H9 (cell line): ENCODE data around the gene LAMB4. TPM values are rescaled to one million over a fixed set of nuclear protein-coding genes. Genes with fewer than 3 reads are reported as not detected.

ENCODE experiments used
- DNase-seq: peaks from one replicate; pipeline ENCODE4 v3.0.0-alpha.2; 2017
- H2AFZ ChIP-seq: one replicate; pipeline ENCODE4 v1.6.1; 2013; ENCODE audit warnings: mild to moderate bottlenecking, low read length, control low read depth, moderate library complexity
- H2AK5ac ChIP-seq: 2 replicates; pipeline ENCODE4 v1.6.1; 2013; ENCODE audit warnings: low read length, control low read depth, mixed read lengths; ENCODE audit not compliant: insufficient read length
- H2BK120ac ChIP-seq: one replicate; pipeline ENCODE4 v1.6.1; 2013; ENCODE audit warnings: low read depth, mild to moderate bottlenecking, low read length, control low read depth, inconsistent platforms; ENCODE audit not compliant: poor library complexity, severe bottlenecking
- H2BK12ac ChIP-seq: 2 replicates; pipeline ENCODE4 v1.6.1; 2013; ENCODE audit warnings: low read length, control low read depth, mixed read lengths, low read depth; ENCODE audit not compliant: insufficient read length
- H2BK15ac ChIP-seq: 2 replicates; pipeline ENCODE4 v1.6.1; 2013; ENCODE audit warnings: low read depth, low read length, control low read depth
- H2BK20ac ChIP-seq: one replicate; pipeline ENCODE4 v1.6.1; 2013; ENCODE audit warnings: low read depth, mild to moderate bottlenecking, low read length, control low read depth, inconsistent platforms; ENCODE audit not compliant: poor library complexity, severe bottlenecking
- H2BK5ac ChIP-seq: 2 replicates; pipeline ENCODE4 v1.6.1; 2013; ENCODE audit warnings: low read length, control low read depth, mixed read lengths; ENCODE audit not compliant: insufficient read length
- H3K14ac ChIP-seq: 2 replicates; pipeline ENCODE4 v1.6.1; 2013; ENCODE audit warnings: low read length, control low read depth; ENCODE audit not compliant: insufficient read depth
- H3K18ac ChIP-seq: 2 replicates; pipeline ENCODE4 v1.6.1; 2013; ENCODE audit warnings: low read depth, mild to moderate bottlenecking, mixed read lengths, low read length, control low read depth; ENCODE audit not compliant: insufficient read length
- H3K23ac ChIP-seq: 2 replicates; pipeline ENCODE4 v1.6.1; 2013; ENCODE audit warnings: low read length, control low read depth, mixed read lengths, low read depth; ENCODE audit not compliant: insufficient read length
- H3K23me2 ChIP-seq: 2 replicates; pipeline ENCODE4 v1.6.1; 2013; ENCODE audit warnings: low read depth, mild to moderate bottlenecking, mixed read lengths, low read length, control low read depth; ENCODE audit not compliant: insufficient read length, poor library complexity, severe bottlenecking
- H3K27ac ChIP-seq: 2 replicates; pipeline ENCODE4 v1.5.1; 2013; ENCODE audit warnings: low read length, control low read depth, mixed read lengths, low read depth; ENCODE audit not compliant: insufficient read length
- H3K27me3 ChIP-seq: 2 replicates; pipeline ENCODE4 v1.6.1; 2013; ENCODE audit warnings: low read length, control low read depth, inconsistent platforms; ENCODE audit not compliant: insufficient read depth
- H3K4ac ChIP-seq: 2 replicates; pipeline ENCODE4 v1.6.1; 2013; ENCODE audit warnings: low read depth, mild to moderate bottlenecking, control low read depth, inconsistent platforms, low read length, moderate library complexity
- H3K4me1 ChIP-seq: 2 replicates; pipeline ENCODE4 v1.6.1; 2013; ENCODE audit warnings: low read length, control low read depth, inconsistent platforms; ENCODE audit not compliant: insufficient read depth
- H3K4me2 ChIP-seq: 2 replicates; pipeline ENCODE4 v1.6.1; 2013; ENCODE audit warnings: low read length, control low read depth, mixed read lengths; ENCODE audit not compliant: insufficient read length, insufficient read depth
- H3K56ac ChIP-seq: 2 replicates; pipeline ENCODE4 v1.6.1; 2013; ENCODE audit warnings: low read depth, mild to moderate bottlenecking, mixed read lengths, low read length, control low read depth; ENCODE audit not compliant: insufficient read length
- H3K79me1 ChIP-seq: 2 replicates; pipeline ENCODE4 v1.6.1; 2013; ENCODE audit warnings: low read depth, mild to moderate bottlenecking, moderate library complexity, low read length, control low read depth, inconsistent platforms; ENCODE audit not compliant: insufficient read depth, poor library complexity, severe bottlenecking
- H3K79me2 ChIP-seq: 2 replicates; pipeline ENCODE4 v1.6.1; 2013; ENCODE audit warnings: low read length, control low read depth, inconsistent platforms; ENCODE audit not compliant: insufficient read depth
- H3K9ac ChIP-seq: 2 replicates; pipeline ENCODE4 v1.6.1; 2013; ENCODE audit warnings: low read length, control low read depth, mixed read lengths; ENCODE audit not compliant: insufficient read length; ENCODE audit errors: extremely low read depth
- H3K9me3 ChIP-seq: one replicate; pipeline ENCODE4 v1.6.1; 2013; ENCODE audit warnings: low read depth, low read length, inconsistent platforms; ENCODE audit not compliant: control insufficient read depth
- H3T11ph ChIP-seq: one replicate; pipeline ENCODE4 v1.6.1; 2013; ENCODE audit warnings: mild to moderate bottlenecking, low read length, control low read depth, inconsistent platforms
- H4K20me1 ChIP-seq: one replicate; pipeline ENCODE4 v1.6.1; 2013; ENCODE audit not compliant: control insufficient read depth, insufficient read length, insufficient read depth
- H4K5ac ChIP-seq: 2 replicates; pipeline ENCODE4 v1.6.1; 2013; ENCODE audit warnings: low read depth, mild to moderate bottlenecking, mixed read lengths, low read length, control low read depth; ENCODE audit not compliant: insufficient read length
- H4K8ac ChIP-seq: replicated peaks from 2 replicates; pipeline ENCODE4 v1.6.1; 2013; ENCODE audit warnings: low read length, control low read depth, mixed read lengths, low read depth; ENCODE audit not compliant: insufficient read length
- H4K91ac ChIP-seq: 2 replicates; pipeline ENCODE4 v1.6.1; 2013; ENCODE audit warnings: low read depth, mild to moderate bottlenecking, moderate library complexity, mixed read lengths, low read length, control low read depth; ENCODE audit not compliant: insufficient read length
- H3K27ac Mint-ChIP-seq, 3 experiments: 2 replicates in 2 of 3; 3 replicates in 1 of 3; pipeline ENCODE4 v1.8.0; 2020 to 2021; ENCODE audit warnings: mixed read lengths in 3 of 3, mild to moderate bottlenecking in 1 of 3, moderate library complexity in 1 of 3
- H3K27me3 Mint-ChIP-seq: 2 replicates; pipeline ENCODE4 v1.8.0; 2021; ENCODE audit warnings: low read depth, mild to moderate bottlenecking, moderate library complexity, mixed read lengths
- H3K36me3 Mint-ChIP-seq, 3 experiments: 2 replicates in 2 of 3; 3 replicates in 1 of 3; pipeline ENCODE4 v1.8.0; 2020 to 2021; ENCODE audit warnings: low read depth in 3 of 3, mixed read lengths in 3 of 3; ENCODE audit not compliant: insufficient read depth in 1 of 3
- H3K4me1 Mint-ChIP-seq, 2 experiments: 2 replicates each; pipeline ENCODE4 v1.8.0; 2020; ENCODE audit warnings: mixed read lengths in 2 of 2
- H3K4me3 Mint-ChIP-seq, 2 experiments: 2 replicates in 1 of 2; 3 replicates in 1 of 2; pipeline ENCODE4 v1.8.0; 2020 to 2021; ENCODE audit warnings: mild to moderate bottlenecking in 2 of 2, mixed read lengths in 2 of 2, moderate library complexity in 1 of 2
- H3K9me3 Mint-ChIP-seq, 2 experiments: 2 replicates in 1 of 2; 3 replicates in 1 of 2; pipeline ENCODE4 v1.8.0; 2020; ENCODE audit warnings: mild to moderate bottlenecking in 2 of 2, mixed read lengths in 2 of 2, moderate library complexity in 1 of 2
- CTCF ChIP-seq: fragments of 200-600 bp; sonication (generic); conservative IDR thresholded peaks from 3 replicates; pipeline ENCODE4 v1.8.0; 2021; ENCODE audit warnings: antibody characterized with exemption, mild to moderate bottlenecking
- WGBS: extraction: QIAGEN DNeasy Blood & Tissue Kit; methylation state at CpG from one replicate; pipeline ENCODE4 v1.1.7; 2013; ENCODE audit warnings: missing lambda C conversion rate, low lambda C conversion rate, mixed read lengths; ENCODE audit not compliant: insufficient read length; ENCODE audit errors: extremely low coverage; 5-methylcytosine and 5-hydroxymethylcytosine counted together
- total RNA-seq: library from RNA; stranded (reverse); gene quantifications from 2 replicates; pipeline ENCODE4 v1.2.1, GENCODE V29; 2021

Gene LAMB4
- total RNA-seq, 1 experiment from 2014 or later, result not detected

- no peaks in the 10 kb centered on the region for H3K4me1 ChIP-seq
- no peak overlapping the region for H3K4me2 ChIP-seq
- H2BK12ac ChIP-seq, result no peak overlapping the region
- H2AFZ ChIP-seq, result no peak overlapping the region
- no peak overlapping the region for H4K91ac ChIP-seq
- H3K27me3 ChIP-seq, result no peaks in the 10 kb centered on the region
- no peaks in the 10 kb centered on the region for H3K79me1 ChIP-seq
- Mint-ChIP-seq H3K9me3 (peaks cover 3 to 4% of the 10 kb centered on the region in 2 experiments; a peak in 3 of 5 replicates), H3K27me3 (0 out of 2 replicates have a peak, but pooled peaks cover 3% of the 10 kb centered on the region), H3K4me1 (peaks cover 2 to 3% of the 10 kb centered on the region in 2 experiments; a peak in 1 of 4 replicates), H3K27ac (no peak overlapping the region), H3K4me3 (no peak overlapping the region), H3K36me3 (no peaks in the 10 kb centered on the region)
- WGBS, result no CpG with 5 or more reads among the region's 4 CpGs
- no peak overlapping the region for H2BK15ac ChIP-seq
- no peak overlapping the region for H3T11ph ChIP-seq
- H3K9me3 ChIP-seq, result no peaks in the 10 kb centered on the region
- no peak overlapping the region for H3K18ac ChIP-seq
- DNase-seq, result no peak
- no peak overlapping the region for H3K14ac ChIP-seq
- no peak overlapping the region for H4K5ac ChIP-seq
- no peak overlapping the region for H3K4ac ChIP-seq
- no peak overlapping the region for H2BK120ac ChIP-seq
- H3K79me2 ChIP-seq, result no peaks in the 10 kb centered on the region
- H2BK5ac ChIP-seq, result no peak overlapping the region
- no peak overlapping the region for H3K23ac ChIP-seq
- no peak for TF ChIP-seq CTCF
- no peak overlapping the region for H3K56ac ChIP-seq
- H3K9ac ChIP-seq, result no peak overlapping the region
- no peak overlapping the region for H4K8ac ChIP-seq
- no peaks in the 10 kb centered on the region for H3K23me2 ChIP-seq
- no peak overlapping the region for H2AK5ac ChIP-seq
- no peak overlapping the region for H3K27ac ChIP-seq
- no peak overlapping the region for H2BK20ac ChIP-seq
- H4K20me1 ChIP-seq, result no peaks in the 10 kb centered on the region
Measured at GRCh38 chr7:108137993-108138392, 7.8 kb upstream of the LAMB4 start.
